K562 treated with DMSO at 1 percent for 12 hours (cell line): ENCODE measurements around the gene NLRP13. TPM values are rescaled to one million over a fixed set of nuclear protein-coding genes. Genes with fewer than 3 reads are reported as not detected.

Source experiments
- total RNA-seq: library from RNA; unstranded; fragments of 300-600 nt; gene quantifications from 2 replicates; pipeline ENCODE4 v1.2.3, GENCODE V29; 2022; ENCODE audit not compliant: insufficient read depth

Gene NLRP13, protein sequence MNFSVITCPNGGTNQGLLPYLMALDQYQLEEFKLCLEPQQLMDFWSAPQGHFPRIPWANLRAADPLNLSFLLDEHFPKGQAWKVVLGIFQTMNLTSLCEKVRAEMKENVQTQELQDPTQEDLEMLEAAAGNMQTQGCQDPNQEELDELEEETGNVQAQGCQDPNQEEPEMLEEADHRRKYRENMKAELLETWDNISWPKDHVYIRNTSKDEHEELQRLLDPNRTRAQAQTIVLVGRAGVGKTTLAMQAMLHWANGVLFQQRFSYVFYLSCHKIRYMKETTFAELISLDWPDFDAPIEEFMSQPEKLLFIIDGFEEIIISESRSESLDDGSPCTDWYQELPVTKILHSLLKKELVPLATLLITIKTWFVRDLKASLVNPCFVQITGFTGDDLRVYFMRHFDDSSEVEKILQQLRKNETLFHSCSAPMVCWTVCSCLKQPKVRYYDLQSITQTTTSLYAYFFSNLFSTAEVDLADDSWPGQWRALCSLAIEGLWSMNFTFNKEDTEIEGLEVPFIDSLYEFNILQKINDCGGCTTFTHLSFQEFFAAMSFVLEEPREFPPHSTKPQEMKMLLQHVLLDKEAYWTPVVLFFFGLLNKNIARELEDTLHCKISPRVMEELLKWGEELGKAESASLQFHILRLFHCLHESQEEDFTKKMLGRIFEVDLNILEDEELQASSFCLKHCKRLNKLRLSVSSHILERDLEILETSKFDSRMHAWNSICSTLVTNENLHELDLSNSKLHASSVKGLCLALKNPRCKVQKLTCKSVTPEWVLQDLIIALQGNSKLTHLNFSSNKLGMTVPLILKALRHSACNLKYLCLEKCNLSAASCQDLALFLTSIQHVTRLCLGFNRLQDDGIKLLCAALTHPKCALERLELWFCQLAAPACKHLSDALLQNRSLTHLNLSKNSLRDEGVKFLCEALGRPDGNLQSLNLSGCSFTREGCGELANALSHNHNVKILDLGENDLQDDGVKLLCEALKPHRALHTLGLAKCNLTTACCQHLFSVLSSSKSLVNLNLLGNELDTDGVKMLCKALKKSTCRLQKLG
- not detected in 2 replicates for total RNA-seq

DNA sequence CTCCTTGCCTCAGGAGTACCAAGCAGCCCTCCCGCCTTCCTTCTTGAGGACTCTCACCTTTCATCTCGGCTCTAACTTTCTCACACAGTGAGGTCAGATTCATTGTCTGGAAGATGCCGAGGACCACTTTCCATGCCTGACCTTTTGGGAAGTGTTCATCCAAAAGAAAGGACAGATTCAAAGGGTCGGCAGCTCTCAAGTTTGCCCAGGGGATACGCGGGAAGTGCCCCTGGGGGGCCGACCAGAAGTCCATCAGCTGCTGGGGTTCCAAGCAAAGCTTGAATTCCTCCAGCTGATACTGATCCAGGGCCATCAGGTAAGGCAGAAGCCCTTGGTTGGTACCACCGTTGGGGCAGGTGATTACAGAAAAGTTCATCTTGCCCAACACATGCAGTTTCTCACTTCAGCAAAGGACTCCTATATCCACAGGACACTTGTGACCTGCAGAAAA, at the start of gene NLRP13:
Gene NLRP13, minus strand, starts transcription at position 401 of the 451 bp plus-strand sequence. Its CDS starts 25 bp downstream, at position 376.

DNA sequence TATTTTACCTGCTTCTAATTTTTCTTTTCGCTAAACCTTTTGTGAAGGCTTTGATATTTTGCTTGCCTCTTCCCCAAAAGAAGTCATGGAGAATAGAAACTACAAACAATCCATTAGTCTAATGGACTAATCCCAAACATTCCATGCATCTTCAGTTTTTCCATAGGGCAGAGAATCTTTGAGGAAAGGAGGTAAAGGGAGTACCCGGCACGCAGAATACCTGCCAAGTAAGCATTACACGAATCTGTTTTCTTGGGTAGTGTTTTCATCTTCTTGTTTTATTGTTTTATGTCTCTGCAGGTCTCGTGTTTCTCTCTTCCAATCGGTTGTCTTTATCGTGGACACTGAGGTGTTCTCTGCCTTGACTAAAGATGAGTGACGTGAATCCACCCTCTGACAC, 15.4 kb upstream of the NLRP13 start, which contains the start of gene NLRP8:
Gene NLRP8, plus strand, starts transcription at position 301 of the 400 bp plus-strand sequence.

Other genes with a start within 250 kb of the NLRP13 start
- not detected in 2 replicates for gene NLRP9, start 193.9 kb downstream of the NLRP13 start, total RNA-seq
- 1.9 and 3.0 TPM in 2 replicates for gene RFPL4A, start 173.2 kb downstream of the NLRP13 start, total RNA-seq
- gene RFPL4AL1, start 163.2 kb downstream of the NLRP13 start, total RNA-seq = 1.5 TPM in 1 of 2 replicates, not detected in the other
- 0.92 and 1.9 TPM in 2 replicates for gene NLRP11, start 100.3 kb downstream of the NLRP13 start, total RNA-seq
- gene NLRP4, start 95.8 kb downstream of the NLRP13 start, total RNA-seq = 2.2 and 2.4 TPM in 2 replicates
- gene NLRP8, start 15.5 kb upstream of the NLRP13 start, total RNA-seq = not detected in 2 replicates
- 1.3 TPM in 1 of 2 replicates, not detected in the other for gene NLRP5, start 54.4 kb upstream of the NLRP13 start, total RNA-seq
- gene ZNF787, start 189.0 kb upstream of the NLRP13 start, total RNA-seq = 35.0 and 47.2 TPM in 2 replicates
- gene ZNF444, start 209.0 kb upstream of the NLRP13 start, total RNA-seq = 28.0 and 46.0 TPM in 2 replicates
- gene GALP, start 243.7 kb upstream of the NLRP13 start, total RNA-seq = not detected in 2 replicates